GF-D8 (cell line): Measurements from ENCODE around the gene CNTNAP2.
A peak's percentile ranks its signal among the peaks of the same experiment; 100 is the strongest.

Experiments
- DNase-seq: peaks from one replicate; lab custom pipeline; 2025; lab: John Stamatoyannopoulos, UW

CNTNAP2 gene

DNA sequence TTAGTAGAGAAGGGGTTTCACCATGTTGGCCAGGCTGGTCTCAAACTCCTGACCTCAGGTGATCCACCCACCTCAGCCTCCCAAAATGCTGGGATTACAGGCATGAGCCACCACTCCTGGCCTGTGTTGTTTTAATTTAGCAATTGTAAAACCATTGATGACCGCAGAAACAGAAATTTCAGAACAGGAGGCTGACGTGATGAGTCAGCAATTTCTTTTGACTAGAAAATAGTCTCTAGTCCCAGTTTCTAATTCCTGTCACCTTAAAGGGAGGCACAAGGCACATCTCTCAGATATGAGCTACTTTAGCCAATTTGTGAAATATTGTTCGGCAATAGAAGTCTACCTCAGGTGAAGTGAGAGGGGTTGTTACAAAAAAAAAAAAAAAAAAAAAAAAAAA lies 2033.1 kb downstream of the CNTNAP2 start:
- no peak for DNase-seq

DNA sequence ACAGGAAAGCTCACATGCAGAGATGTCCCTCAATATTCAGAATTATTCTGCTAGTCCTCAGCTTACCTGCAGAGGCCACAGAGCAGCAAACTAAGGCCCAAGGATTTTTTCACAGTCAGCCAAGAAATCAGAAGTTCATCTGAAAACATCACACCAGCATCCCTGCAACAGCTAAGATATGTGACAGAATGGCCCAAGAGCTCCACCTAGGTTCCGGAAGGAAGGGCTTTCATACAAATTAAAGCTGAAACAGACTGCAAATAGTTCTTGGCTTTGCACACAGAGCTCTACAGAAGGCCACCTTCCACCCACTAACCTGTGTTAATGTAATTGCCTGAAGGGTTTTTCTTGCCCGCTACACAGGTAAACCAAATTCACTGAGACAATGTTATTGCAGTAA lies 2035.2 kb downstream of the CNTNAP2 start:
- no peak for DNase-seq

DNA sequence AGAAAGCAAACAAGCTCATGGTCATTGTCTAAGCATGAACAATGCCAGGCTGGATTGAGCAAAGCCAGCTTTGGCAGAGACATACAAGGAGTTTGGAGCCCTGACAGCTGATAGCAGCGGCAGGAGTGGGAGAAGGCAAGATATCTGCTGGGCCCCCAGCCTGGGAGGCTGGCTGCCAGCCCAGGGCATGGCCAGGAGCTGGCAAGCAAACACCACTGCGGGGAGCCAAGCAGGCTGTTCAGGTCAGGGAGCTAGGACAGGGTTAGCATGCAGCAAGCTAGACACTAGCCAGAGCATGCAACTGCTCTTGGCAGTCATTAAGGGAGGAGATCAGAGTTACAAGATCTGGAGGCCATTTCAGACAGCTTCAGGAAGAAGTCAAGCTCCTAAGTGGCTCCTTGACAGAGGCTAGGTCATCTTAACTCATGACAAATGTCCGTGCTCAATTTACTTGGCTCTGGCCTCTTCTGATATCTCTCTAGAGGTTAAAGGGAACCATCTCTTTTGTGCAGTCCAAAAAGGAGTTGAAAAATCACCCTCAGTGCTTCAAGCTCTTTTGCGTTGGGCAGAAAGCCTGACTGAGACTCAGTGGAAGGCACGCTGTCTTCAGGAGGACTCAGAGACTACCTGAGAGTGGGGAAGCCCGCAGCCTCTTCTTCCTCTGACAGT lies 2037.1 kb downstream of the CNTNAP2 start:
- no peak for DNase-seq

DNA sequence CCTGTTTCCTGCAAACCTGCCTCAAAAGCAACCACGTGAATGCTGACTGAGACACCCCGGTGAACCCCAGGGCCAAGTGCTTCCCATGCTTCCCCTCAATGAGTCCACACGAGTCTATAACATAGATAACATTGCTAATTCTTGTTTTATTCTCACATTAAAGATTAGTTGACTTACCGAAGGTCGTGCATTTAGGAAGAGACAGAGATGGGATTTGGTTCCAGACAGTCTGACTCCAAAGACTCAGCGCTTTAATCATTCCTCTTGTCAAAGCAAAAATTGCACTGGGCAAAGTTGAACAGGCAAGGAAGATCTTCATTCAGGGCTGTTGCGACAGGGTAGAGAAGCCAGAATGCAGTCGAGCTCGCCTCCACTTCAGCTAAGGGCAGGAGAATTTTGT lies 2038.4 kb downstream of the CNTNAP2 start:
- DNase-seq, result no peak

DNA sequence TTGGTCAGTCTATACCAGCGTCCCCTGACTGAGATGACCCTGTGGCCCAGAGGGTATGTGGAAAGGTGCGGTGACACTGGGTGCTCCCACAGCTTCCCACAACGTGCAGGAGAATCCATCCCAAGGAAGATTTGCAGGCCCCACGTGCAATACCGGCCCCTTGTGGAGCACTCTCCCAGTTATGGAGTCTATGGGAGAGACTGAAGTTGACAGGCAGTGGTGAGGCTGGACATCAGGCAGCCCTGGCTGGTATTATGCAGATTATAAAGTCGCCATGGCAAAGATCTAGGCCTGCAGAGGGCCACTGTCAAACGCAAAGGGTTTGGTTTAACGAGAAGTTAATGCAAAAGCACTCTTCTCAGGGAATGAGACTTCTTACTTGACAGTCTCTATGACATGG lies 2039.2 kb downstream of the CNTNAP2 start:
- DNase-seq, result no peak

DNA sequence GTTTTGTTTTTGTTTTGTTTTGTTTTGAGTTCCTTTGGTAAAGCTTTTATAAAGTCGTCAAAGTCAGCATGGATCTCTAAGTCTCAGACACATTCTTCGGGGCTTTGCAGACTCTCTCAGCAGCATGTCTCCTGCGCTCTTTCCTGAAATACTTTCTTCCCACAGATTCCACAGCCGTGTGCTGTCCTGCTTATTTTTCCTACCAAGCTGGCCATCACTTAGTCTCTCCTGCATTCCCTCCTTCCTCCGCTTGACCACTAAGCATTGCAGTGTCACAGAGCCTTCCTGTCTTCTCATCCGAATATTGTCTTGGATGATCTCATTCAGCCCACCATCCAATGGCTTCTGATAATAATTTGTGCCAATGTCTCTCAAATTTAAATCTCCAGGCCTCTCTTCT lies 2039.6 kb downstream of the CNTNAP2 start:
- no peak for DNase-seq

DNA sequence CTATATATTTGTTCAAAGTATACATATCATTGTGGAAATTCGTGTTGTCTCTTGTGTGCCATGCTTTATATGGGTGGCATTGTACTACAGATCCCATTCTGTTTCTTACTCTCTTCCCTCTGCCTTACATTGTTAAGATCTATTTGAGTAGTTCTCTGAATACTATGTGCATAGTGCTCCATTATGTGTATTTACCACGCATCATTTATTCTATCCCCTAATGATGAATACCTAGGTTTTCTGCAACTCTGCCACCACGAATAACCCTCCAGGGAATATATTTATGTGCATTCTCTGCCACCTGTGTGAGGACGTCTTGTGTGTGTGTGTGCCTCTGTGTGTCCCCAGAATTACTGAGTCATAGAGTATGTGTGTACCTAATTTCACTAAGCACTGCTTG lies 2042.7 kb downstream of the CNTNAP2 start:
- no peak for DNase-seq

DNA sequence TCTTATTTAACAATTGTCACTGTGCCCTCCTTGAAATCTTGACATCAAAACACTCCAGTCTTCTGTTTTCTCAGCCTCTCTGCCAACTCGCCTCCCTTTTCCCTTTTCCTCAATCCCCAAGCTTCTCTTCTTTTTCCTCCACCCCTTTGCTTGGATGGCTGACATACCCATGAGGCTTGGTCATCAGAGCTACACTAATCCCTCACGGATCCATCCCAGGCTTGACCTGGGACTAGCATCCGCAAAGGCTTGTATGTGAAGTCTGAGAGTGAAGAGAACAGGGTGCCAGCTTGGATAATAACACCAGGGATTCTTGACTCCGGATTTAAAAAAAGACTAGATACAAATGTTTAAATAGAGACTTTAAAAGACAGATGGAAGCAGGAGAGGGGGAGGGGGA lies 2045.2 kb downstream of the CNTNAP2 start:
- DNase-seq, result no peak

DNA sequence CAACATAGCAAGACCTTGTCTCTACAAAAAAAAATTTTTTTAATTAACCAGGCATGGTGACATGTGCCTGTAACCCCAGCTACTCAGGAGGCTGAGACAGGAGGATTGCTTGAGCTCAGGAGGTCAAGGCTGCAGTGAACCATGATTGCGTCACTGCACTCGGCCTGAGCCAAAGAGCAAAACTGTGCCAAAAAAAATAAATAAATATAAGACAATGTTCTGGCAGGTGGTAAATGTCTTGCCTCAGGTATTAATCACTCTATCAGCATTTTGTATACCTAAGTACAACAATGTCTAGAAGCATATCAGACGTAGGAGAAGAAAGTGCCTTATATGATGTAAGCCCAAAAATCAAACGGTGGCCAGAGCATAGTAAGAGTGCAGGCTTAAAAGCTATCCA lies 2046.2 kb downstream of the CNTNAP2 start:
- no peak for DNase-seq

DNA sequence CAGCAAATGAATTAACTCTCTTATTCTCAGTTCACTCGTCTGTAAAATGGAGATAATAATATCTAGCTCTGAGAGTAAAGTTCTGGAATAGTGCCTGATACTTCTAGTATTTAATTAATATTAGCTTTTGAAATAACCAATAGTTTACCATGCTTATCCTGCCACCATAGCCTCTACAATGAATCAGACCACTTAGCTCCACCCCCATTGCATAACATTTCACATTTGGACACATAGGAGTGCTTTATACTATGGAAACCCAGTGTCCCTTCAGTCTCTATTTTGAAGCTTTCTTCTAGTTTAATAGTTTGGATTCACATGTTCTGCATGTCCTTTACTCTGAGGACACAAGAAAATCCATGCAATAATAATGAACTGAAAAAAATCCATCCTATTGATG lies 2046.6 kb downstream of the CNTNAP2 start:
- DNase-seq, result no peak

DNA sequence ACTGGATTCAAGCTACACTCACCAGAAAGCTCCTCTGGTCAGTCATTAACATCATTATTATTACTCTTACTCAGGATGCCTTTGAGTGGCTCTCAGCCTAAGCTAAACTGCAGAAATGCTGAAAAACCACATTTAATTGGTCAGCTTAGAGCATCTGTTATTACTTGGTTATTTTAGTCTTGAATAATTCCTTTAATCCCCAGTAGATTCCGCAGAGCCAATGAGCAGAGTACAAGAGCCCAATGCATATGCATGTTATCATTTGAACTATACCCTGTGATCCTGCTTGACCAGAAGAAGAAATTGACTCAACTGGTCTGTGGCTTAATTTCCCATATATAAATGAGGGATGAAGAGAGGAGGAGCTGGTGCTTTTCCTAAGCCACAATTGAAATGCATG lies 2056.3 kb downstream of the CNTNAP2 start:
- DNase-seq, result no peak

DNA sequence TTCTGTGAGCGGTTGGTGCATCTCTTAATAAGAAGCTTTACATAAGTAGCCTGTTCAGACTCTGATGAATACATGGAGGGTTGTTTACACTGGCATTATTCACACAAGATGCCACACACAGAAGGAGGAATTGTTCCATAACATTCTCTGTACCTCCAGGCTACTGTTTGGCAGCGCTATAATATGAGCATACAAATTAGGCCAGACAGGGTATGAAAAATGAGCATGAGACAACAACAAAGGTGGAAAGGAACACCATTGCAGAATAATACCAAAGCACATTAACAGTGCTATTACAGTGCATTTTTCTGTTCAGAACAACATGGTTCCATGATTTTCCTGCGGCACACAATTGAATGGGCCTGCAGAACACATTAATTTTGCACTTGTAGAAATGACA lies 2056.8 kb downstream of the CNTNAP2 start:
- no peak for DNase-seq

DNA sequence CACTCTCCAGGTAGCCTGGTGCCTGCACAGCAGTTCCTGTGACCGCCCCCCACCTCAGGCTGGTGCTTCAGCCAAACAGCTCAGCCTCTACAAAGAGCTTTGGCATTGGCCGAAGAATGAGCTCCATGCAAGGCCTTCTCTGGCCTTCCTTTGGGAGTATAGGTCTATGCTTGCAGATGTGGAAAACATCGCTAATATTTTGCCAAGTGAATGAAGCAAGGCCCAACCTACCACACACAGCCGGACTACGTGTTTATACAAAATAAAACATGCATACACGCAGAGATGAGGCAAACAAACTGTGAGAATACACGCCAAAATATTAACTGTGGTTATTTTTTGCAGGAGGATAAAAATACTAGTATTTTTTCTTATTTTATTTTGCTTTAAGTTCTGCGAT lies 2057.8 kb downstream of the CNTNAP2 start:
- no peak for DNase-seq

DNA sequence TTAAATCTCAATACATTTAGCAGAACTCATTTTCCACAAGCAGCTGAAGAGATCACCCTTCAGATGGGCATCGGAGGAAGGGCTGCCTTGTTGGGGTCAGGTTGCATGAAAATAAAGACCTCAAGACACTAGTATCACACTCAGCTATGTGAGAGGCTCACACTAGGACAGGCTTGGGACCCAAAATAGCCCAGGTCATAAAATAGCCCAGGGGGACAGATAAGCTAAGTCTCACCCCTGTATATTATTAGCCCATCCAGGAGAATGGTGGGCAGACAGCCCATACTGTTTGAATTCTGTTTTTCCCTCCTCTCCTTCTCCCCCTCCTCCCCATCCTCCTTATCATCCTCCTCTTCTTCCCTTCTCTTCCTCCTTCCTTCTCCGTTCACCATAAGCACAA lies 2058.9 kb downstream of the CNTNAP2 start:
- DNase-seq, result no peak

DNA sequence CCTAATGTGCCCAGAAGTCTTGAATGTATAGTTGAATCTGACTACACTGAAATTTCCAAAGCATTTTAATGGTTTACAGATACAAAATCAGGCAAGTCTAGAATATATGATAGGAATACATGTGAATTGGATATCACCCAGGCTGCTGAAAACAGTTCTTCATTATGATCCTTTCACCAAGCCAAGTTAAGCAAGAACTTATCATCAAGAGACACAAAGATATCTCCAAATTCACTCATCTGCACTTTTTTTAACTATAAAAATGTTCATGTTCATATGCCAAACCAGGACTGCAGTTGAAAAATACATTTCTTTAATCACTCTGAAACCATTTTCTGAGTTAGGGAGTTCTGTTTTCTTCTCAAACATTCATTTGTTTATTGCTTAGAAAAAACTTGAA lies 2061.4 kb downstream of the CNTNAP2 start:
- no peak for DNase-seq

DNA sequence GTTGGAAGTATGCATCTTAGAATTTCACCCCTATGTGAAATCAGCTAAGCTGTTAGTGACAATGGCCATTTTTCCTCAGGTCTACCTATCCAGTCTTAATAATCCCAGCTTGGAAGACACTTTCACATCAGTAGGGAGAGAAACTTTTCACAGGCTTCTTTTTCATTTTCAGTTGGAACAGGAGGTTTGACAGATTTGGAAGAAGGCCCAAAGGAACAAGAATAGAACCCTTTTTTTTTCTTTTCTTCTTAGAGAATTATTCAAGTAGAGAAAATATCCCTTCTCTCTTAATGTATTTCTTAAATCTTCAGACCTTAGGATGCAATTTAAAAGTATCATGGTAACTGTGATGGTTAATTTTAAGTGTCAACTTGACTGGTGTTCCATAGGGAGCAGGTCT lies 2063.5 kb downstream of the CNTNAP2 start:
- no peak for DNase-seq

DNA sequence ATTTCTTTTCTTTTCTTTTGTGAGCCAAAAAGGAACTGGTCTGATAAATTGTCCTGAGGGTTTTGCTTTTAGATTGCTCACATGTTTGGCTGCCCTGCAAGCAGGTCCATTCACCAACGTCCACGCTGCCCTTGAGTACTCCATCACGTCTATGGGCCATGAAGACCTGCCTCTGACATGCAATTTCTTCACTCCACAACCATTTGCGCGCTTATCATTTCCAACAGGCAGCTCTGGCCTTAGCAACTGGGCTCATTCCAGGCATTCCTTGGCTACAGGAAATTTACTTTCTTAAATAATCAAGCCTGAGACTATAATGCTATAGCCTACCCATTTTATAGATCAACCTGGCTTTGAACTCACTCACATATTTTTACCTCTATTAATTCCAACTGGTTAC lies 2065.7 kb downstream of the CNTNAP2 start:
- no peak for DNase-seq

DNA sequence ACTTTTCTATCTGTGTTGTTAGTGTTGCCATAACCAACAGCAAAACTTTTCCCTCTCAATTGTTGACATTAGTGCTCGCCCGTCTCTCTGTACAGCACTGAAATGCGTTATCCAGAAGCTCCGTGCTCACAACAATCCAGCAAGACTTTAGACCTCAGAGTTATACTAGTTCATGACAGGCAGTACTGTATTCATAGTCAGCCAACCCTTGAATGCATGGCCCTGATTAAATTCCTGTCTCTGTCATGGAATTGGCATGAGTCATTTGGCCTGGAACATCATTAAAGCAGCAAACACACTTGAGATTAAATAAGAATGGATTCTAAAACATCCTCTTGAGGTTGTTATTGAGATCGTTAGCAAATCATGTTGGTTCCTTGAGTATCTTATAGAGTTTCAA lies 2068.4 kb downstream of the CNTNAP2 start:
- DNase-seq, result no peak

DNA sequence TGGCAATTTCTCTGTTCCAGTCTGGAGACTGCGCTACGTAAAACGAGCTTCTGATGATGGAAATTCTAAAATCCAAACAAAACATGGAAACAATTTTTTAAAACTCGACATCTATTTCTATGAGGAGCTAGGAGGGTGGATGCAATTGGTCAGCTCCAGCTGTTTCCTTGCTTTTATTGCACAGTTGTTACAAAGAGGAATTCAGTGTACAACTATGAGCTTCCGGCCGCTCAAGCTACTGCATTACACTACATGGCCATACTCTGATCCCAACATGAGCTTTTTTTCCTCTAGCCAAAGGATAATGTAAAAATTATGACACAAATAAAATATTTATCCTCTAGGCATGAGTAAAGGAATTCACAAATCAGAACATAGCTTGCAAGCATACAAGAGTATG lies 2070.9 kb downstream of the CNTNAP2 start:
- no peak for DNase-seq

DNA sequence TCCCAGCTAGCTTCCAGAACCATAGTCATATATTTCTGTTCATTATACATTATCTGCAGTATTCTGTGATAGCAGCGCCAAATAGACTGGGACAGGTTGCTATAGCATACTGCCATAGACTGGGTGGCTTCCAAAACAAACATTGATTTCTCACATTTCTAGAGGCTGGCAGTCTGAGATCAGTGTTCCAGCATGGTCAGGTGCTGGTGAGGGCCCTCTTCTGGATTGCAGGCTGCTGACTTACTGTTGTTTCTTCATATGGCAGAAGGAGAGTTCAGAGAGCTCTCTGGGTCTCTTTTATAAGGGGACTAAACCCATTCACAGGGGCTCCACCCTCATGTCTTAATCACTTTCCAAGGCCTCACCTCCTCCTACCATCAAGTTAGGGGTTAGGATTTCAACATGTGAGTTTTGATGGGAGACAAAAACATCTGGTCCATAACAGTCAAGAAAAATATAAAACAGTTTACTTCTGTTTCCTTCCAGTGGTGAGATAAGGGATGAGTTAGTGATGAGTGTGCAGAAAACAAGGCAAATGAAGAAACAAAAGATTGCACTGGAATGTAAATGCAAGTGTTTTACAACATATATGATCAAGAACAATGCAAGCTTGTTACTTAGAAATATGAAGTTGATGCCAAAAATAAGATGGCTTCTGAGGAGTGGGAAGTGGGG lies 2074.9 kb downstream of the CNTNAP2 start:
- DNase-seq, result peak; percentile 50

DNA sequence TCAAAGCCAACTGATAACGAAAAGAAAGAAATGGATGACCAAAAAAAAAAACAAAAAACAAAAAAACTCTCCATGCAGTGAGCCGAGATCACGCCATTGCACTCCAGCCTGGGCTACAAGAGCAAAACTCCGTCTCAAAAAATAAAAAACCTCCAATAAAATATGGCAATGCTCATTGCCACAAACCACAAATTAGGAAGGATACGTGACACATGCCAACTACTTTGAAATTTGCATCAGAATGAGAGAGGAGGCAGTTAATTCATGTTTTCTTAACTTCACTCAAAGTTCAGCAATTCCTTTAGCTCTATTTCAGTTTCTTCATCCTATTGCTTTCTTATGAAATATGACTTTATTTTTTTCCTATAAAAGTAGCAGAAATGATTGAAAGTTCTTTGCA lies 2075.9 kb downstream of the CNTNAP2 start:
- DNase-seq, result peak; percentile 52

DNA sequence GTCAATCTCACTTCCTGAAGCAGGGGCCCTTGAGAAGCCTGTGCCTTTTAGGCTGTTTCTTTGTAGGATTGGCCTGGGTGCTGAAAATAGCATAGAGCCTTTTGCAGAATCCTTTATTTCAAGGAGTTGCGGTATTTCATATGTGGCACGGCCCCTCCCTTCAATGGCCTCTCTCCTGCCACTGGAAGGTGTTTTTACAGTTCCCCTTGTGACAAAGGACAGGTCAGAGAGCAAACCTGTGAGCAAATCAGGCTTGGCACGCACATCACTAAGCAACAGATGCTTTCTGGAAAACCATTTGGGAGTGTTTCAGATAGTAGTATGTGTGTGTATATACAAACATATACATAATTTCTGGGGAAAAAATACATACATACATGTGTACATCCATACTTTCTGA lies 2085.4 kb downstream of the CNTNAP2 start:
- no peak for DNase-seq

DNA sequence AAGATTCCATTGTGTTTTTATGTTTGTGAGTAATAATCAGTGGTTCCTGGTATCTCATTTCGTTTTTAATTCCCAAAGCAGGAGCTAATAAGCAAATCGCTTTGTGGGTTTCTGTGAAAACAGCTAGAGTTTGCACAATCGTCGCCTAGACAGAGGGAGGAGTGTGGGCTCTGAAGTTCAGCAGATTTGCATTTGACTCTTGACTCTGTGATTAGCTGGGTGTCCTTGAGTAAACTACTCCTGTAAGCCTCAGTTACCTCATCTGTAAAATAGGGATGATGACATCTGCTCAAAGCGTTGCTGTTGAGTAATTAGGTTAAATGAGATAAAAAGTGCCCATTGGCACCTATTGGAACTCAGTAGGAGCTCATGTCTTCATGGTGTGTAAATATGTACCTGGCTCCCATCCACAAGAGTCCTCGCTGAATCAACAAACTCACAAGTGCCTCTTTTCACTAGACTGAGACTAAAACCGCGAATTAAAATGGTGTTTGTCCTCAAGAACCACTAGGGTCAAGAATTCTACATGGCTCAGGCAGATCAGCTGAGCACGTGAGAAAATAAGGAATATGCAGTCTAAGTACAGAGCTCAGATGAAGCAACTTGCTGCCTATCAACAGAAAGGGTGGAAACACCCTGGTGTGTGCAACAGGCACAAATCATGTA lies 2088.2 kb downstream of the CNTNAP2 start:
- no peak for DNase-seq
